DND-41 (cell line): Measurements from ENCODE around the gene TAB2.
A peak's percentile ranks its signal among the peaks of the same experiment; 100 is the strongest.

Experiments
- ATAC-seq: fragments of 200-7000 bp; cut with Tn5 transposase; 3 replicates; pipeline ENCODE4 v1.9.1; 2021; ENCODE audit warnings: low read depth; ENCODE audit not compliant: insufficient read depth
- DNase-seq: peaks from one replicate; pipeline ENCODE4 v3.0.0-alpha.2; 2020
- H2AFZ ChIP-seq: 2 replicates; pipeline ENCODE4 v1.6.0; 2012; ENCODE audit warnings: low read depth, low read length
- H3K27ac ChIP-seq: 2 replicates; pipeline ENCODE4 v1.5.1; 2012; ENCODE audit warnings: low read length, inconsistent platforms
- H3K27me3 ChIP-seq: fragments of 200-600 bp; sonication (generic); 2 replicates; pipeline ENCODE4 v1.6.0; 2012; ENCODE audit warnings: low read length, mild to moderate bottlenecking, inconsistent platforms; ENCODE audit not compliant: insufficient read depth, poor library complexity
- H3K36me3 ChIP-seq: 2 replicates; pipeline ENCODE4 v1.5.1; 2012; ENCODE audit warnings: low read length, inconsistent platforms; ENCODE audit not compliant: insufficient read depth
- H3K4me1 ChIP-seq: 2 replicates; pipeline ENCODE4 v1.5.1; 2012; ENCODE audit warnings: mild to moderate bottlenecking, low read length; ENCODE audit not compliant: insufficient read depth
- H3K4me2 ChIP-seq: 2 replicates; pipeline ENCODE4 v1.6.0; 2012; ENCODE audit warnings: mild to moderate bottlenecking, moderate library complexity, low read length, inconsistent platforms; ENCODE audit not compliant: insufficient read depth
- H3K4me3 ChIP-seq, 2 experiments: fragments of 200-600 bp in 1 of 2; shearing (Covaris generic) in 1 of 2; 2 replicates each; pipeline ENCODE4 v1.5.1; 2012 to 2016; ENCODE audit warnings: inconsistent platforms in 2 of 2, low read length in 2 of 2, mild to moderate bottlenecking in 2 of 2, low read depth in 1 of 2, moderate library complexity in 1 of 2
- H3K79me2 ChIP-seq: 2 replicates; pipeline ENCODE4 v1.6.0; 2012; ENCODE audit warnings: low read length, inconsistent platforms; ENCODE audit not compliant: insufficient read depth
- H3K9ac ChIP-seq: 2 replicates; pipeline ENCODE4 v1.6.0; 2012; ENCODE audit warnings: low read depth, mild to moderate bottlenecking, inconsistent platforms, low read length, moderate library complexity
- H3K9me3 ChIP-seq: 2 replicates; pipeline ENCODE4 v1.5.1; 2012; ENCODE audit warnings: low read length, moderate library complexity, mild to moderate bottlenecking, inconsistent platforms; ENCODE audit not compliant: insufficient read depth, severe bottlenecking
- H4K20me1 ChIP-seq: 2 replicates; pipeline ENCODE4 v1.6.0; 2012; ENCODE audit warnings: low read length; ENCODE audit not compliant: insufficient read depth
- EZH2 ChIP-seq: IDR thresholded peaks from 3 replicates; pipeline ENCODE4 v1.6.1; 2012; ENCODE audit warnings: borderline replicate concordance, low read depth, mild to moderate bottlenecking, moderate library complexity, low read length, inconsistent platforms; ENCODE audit not compliant: severe bottlenecking
- TF ChIP-seq, protein P1 (sequence below): IDR thresholded peaks from 2 replicates; pipeline ENCODE4 v1.5.1; 2012; ENCODE audit warnings: borderline replicate concordance, low read length, moderate library complexity, mild to moderate bottlenecking; ENCODE audit not compliant: poor library complexity, severe bottlenecking; ENCODE audit errors: extremely low read depth

TAB2 gene

DNA sequence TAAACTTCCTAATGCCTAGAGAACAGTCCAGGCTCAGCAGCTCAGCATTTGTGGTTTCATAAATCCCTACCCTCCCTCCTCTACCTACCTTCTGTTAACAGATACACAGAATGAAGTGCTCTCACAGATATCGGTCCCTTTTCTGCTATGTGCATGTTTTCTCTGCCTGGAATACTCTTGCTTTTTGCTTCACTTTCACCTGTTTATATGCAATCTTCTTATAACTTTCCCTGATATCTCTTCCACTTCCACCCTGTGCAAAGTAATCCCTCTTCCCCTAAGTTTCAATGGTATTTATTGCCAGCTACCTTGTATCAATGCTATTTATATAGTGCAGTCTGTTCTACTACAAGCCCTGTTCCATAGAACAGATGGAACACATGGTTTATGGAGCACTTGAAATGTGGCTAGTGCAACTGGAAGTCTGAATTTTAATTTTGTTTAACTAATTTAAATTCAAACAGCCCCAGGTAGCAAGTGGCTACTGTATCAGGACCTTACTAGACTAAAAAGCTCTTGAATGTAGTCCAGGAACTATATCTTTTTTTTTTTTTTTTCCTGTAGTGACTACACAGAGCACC lies 3.1 kb upstream of the TAB2 start:
- DNase-seq (no peak), ATAC-seq (no peak)
- Histone ChIP-seq H3K27ac (no peak overlapping the region), H3K4me2 (no peak overlapping the region), H3K9ac (no peak overlapping the region), H3K79me2 (peaks cover 20% of the 10 kb centered on the region), H3K9me3 (no peaks in the 10 kb centered on the region), H4K20me1 (peaks cover 6% of the 10 kb centered on the region; the same call in 1 of the 2 replicates), H3K36me3 (peaks cover 2% of the 10 kb centered on the region; the same call in 1 of the 2 replicates), H3K4me3 (no peak overlapping the region), H2AFZ (no peak overlapping the region), H3K4me1 (peaks cover 19% of the 10 kb centered on the region), H3K27me3 (no peaks in the 10 kb centered on the region)
- TF ChIP-seq EZH2, result no peak
- TF ChIP-seq, protein P1, sequence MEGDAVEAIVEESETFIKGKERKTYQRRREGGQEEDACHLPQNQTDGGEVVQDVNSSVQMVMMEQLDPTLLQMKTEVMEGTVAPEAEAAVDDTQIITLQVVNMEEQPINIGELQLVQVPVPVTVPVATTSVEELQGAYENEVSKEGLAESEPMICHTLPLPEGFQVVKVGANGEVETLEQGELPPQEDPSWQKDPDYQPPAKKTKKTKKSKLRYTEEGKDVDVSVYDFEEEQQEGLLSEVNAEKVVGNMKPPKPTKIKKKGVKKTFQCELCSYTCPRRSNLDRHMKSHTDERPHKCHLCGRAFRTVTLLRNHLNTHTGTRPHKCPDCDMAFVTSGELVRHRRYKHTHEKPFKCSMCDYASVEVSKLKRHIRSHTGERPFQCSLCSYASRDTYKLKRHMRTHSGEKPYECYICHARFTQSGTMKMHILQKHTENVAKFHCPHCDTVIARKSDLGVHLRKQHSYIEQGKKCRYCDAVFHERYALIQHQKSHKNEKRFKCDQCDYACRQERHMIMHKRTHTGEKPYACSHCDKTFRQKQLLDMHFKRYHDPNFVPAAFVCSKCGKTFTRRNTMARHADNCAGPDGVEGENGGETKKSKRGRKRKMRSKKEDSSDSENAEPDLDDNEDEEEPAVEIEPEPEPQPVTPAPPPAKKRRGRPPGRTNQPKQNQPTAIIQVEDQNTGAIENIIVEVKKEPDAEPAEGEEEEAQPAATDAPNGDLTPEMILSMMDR, result no peak

DNA sequence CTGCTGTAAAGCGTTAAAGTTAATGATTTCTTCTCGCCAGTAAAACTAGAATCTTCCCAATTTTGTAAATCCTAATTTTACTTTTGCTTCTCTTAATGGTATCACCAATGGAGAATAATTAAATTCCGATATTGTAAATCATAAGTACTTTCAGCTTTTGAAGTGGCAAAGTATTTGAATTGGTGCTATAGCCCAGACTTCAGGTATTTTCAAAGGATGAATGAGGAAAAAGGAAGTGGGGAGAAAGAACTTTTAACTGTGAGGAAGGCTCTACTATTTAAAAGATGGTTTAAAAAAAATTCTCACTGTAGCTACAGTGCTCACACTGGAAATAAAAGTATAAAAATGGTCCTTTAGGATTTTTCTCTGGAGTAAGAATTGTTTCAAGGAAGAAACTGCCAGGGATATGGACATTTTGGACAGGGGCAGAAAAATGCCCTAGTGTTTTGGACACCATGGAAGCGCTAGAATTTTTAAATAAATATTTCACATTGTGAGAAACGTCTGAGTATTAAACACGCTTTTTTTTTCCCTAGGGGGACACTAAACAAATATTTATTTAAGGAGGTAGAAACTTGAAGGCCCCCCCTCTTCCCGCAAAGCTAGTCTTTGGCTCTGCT lies 1.3 kb upstream of the TAB2 start:
- Histone ChIP-seq H3K9ac (peak overlapping the region; percentile 93), H3K4me1 (peaks cover 35% of the 10 kb centered on the region), H3K27me3 (no peaks in the 10 kb centered on the region), H3K4me3 (peak overlapping the region; percentile 62 to 78; a peak in 3 of 4 replicates), H3K9me3 (no peaks in the 10 kb centered on the region), H3K4me2 (peak overlapping the region; percentile 70), H4K20me1 (peaks cover 16% of the 10 kb centered on the region; the same call in 1 of the 2 replicates), H2AFZ (peak overlapping the region; percentile 75), H3K27ac (peak overlapping the region; percentile 92), H3K36me3 (peaks cover 2% of the 10 kb centered on the region; the same call in 1 of the 2 replicates), H3K79me2 (peaks cover 38% of the 10 kb centered on the region)
- no peak for ATAC-seq
- TF ChIP-seq, protein P1, result no peak
- TF ChIP-seq EZH2, result no peak
- DNase-seq, result no peak

DNA sequence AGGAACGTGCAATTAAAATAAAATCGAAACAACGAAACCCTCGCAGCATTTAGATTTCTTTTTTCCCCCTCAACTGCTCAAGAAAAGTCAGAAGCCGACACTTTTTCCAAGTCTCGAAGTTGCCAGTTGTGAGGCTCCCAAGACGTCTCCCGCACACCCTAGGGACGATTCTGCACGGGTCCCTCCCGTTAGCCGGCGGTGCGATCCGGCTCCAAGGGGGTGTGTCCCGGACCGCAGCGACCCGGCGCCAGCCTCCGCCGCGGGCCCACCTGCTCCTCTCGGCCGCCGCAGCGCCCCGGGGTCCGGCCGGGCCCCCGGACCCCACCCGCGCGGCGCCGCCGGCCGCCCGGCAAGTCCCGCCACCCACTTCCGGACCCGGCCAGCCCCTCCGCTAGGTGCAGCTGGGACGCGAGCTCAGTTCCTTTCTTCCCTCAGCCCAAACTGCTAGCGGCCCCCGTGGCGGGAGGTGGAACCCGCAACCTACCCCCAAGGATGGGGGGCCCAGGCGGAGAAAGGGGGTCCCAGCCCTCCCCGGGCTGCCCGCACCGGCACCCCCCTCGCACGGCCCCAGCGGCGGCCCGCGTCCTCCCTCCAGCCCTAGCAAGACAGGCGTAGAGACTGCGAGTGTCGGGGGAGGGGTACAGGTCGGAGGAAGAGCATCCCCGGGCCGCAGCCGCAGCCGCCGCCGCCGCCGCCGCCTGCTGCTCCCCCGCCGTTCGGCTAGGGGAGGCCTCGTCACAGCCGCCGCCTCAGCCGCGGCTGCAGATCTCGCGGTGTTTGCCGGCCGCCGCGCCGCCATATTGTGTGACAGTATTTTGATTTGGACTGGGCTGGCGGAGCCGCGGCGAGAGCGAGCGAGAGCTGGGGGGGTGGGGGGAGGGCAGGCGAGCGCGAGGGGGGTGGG lies 520 bp upstream of the TAB2 start:
- ATAC-seq, result peak; percentile 83
- H2AFZ ChIP-seq, result peak overlapping the region; percentile 75
- H3K9ac ChIP-seq, result peak overlapping the region; percentile 93
- H3K4me2 ChIP-seq, result peak overlapping the region; percentile 70
- H3K4me3 ChIP-seq, result peak overlapping the region; percentile 62 to 78
- H4K20me1 ChIP-seq, result peaks cover 22% of the 10 kb centered on the region; the same call in 1 of the 2 replicates
- TF ChIP-seq, protein P1, result peak; percentile 40
- TF ChIP-seq EZH2, result no peak
- peaks cover 2% of the 10 kb centered on the region; the same call in 1 of the 2 replicates for H3K36me3 ChIP-seq
- peaks cover 43% of the 10 kb centered on the region for H3K4me1 ChIP-seq
- peak overlapping the region; percentile 92 for H3K27ac ChIP-seq
- H3K27me3 ChIP-seq, result no peaks in the 10 kb centered on the region
- peak; percentile 93 for DNase-seq
- peaks cover 46% of the 10 kb centered on the region for H3K79me2 ChIP-seq
- H3K9me3 ChIP-seq, result no peaks in the 10 kb centered on the region
